GM21723 (cell line): Measurements from ENCODE around the gene CPT1A.

Experiments used
- ATAC-seq: cut with Tn5 transposase; IDR thresholded peaks from one replicate; pipeline ENCODE4 v1.9.1; 2021; ENCODE audit warnings: mild to moderate bottlenecking, moderate library complexity; ENCODE audit not compliant: unreplicated experiment

Gene CPT1A

GRCh38 chr11:68832476-68833181, 9.1 kb downstream of the CPT1A start:
- ATAC-seq = no peak

GRCh38 chr11:68831124-68831523, 10.6 kb downstream of the CPT1A start:
- ATAC-seq = no peak

- no peak for ATAC-seq
Observed at GRCh38 chr11:68829581-68829980, 12.1 kb downstream of the CPT1A start.

GRCh38 chr11:68828957-68829356, 12.8 kb downstream of the CPT1A start:
- ATAC-seq = no peak

- no peak for ATAC-seq
Observed at GRCh38 chr11:68828155-68828931, 13.4 kb downstream of the CPT1A start.

- ATAC-seq = no peak
Observed at GRCh38 chr11:68827733-68828132, 14.0 kb downstream of the CPT1A start.

- ATAC-seq = no peak
Observed at GRCh38 chr11:68826726-68827125, 15.0 kb downstream of the CPT1A start.

GRCh38 chr11:68825571-68825970, 16.1 kb downstream of the CPT1A start:
- ATAC-seq = no peak

GRCh38 chr11:68822546-68822945, 19.2 kb downstream of the CPT1A start:
- no peak for ATAC-seq

GRCh38 chr11:68821670-68822069, 20.0 kb downstream of the CPT1A start:
- no peak for ATAC-seq

- ATAC-seq = no peak
Observed at GRCh38 chr11:68819362-68819761, 22.4 kb downstream of the CPT1A start.

GRCh38 chr11:68818181-68818580, 23.5 kb downstream of the CPT1A start:
- ATAC-seq = no peak

GRCh38 chr11:68817554-68817953, 24.2 kb downstream of the CPT1A start:
- no peak for ATAC-seq

GRCh38 chr11:68816917-68817419, 24.7 kb downstream of the CPT1A start:
- ATAC-seq = no peak

GRCh38 chr11:68816251-68816776, 25.4 kb downstream of the CPT1A start:
- no peak for ATAC-seq

- no peak for ATAC-seq
Observed at GRCh38 chr11:68813773-68814172, 27.9 kb downstream of the CPT1A start.

- no peak for ATAC-seq
Observed at GRCh38 chr11:68812526-68812925, 29.2 kb downstream of the CPT1A start.

GRCh38 chr11:68810164-68810563, 31.6 kb downstream of the CPT1A start:
- ATAC-seq = no peak

GRCh38 chr11:68809506-68809905, 32.2 kb downstream of the CPT1A start:
- no peak for ATAC-seq

- ATAC-seq = no peak
Observed at GRCh38 chr11:68808787-68809186, 32.9 kb downstream of the CPT1A start.

- no peak for ATAC-seq
Observed at GRCh38 chr11:68806931-68807844, 34.5 kb downstream of the CPT1A start.
